ENCODE data around the gene UTP14C.
"Not testable (repeated sequence)": the region's sequence is repeated elsewhere in the genome, so short reads cannot be mapped to it uniquely, and the experiment has no call there.

Gene UTP14C

DNA sequence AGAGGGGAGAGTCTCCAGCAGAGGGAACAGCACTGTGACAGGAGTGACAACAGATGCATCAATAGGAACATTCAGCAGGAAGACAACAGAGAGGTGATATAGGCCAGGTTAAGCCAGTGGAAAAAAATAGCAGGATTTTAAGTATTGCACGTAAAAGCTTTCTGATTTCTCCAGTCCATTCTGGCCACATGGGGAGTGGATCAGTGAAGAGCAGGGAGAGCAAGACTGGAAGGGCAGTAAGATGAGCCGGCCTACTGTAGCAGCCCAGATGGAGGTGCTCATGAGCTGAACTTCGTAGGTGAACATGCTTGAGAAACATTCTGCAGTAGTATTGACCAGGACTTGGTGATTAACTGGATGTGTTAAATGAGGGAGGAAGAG lies 1.7 kb downstream of the UTP14C start:
- Histone ChIP-seq H3K36me3 (ENCODE audit: control insufficient read depth, low read length) (peaks cover 52% of the 10 kb centered on the region), H3K27ac (ENCODE audit: low read depth, low read length) (no peak overlapping the region), H3K4me3 (ENCODE audit: low read length) (no peak overlapping the region), H3K79me2 (ENCODE audit: control insufficient read depth, low read length) (peaks cover 18% of the 10 kb centered on the region), H3K9me3 (ENCODE audit: control insufficient read depth, insufficient read depth, low read length) (no peaks in the 10 kb centered on the region), H3K9me2 (replicated peaks; ENCODE audit: control insufficient read depth, low read length) (no peaks in the 10 kb centered on the region), H3F3A (ENCODE audit: control insufficient read depth, insufficient read depth) (no peaks in the 10 kb centered on the region), H3K4me2 (ENCODE audit: low read length) (no peak overlapping the region), H4K20me1 (ENCODE audit: control insufficient read depth, insufficient read depth, low read depth, low read length) (no peaks in the 10 kb centered on the region), H3K27me3 (ENCODE audit: control insufficient read depth, low read length) (no peaks in the 10 kb centered on the region), H3K4me1 (ENCODE audit: control insufficient read depth, low read length) (no peaks in the 10 kb centered on the region)
- TF ChIP-seq, protein P1, sequence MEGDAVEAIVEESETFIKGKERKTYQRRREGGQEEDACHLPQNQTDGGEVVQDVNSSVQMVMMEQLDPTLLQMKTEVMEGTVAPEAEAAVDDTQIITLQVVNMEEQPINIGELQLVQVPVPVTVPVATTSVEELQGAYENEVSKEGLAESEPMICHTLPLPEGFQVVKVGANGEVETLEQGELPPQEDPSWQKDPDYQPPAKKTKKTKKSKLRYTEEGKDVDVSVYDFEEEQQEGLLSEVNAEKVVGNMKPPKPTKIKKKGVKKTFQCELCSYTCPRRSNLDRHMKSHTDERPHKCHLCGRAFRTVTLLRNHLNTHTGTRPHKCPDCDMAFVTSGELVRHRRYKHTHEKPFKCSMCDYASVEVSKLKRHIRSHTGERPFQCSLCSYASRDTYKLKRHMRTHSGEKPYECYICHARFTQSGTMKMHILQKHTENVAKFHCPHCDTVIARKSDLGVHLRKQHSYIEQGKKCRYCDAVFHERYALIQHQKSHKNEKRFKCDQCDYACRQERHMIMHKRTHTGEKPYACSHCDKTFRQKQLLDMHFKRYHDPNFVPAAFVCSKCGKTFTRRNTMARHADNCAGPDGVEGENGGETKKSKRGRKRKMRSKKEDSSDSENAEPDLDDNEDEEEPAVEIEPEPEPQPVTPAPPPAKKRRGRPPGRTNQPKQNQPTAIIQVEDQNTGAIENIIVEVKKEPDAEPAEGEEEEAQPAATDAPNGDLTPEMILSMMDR (IDR thresholded peaks at IDR 0.05; ENCODE audit: low read depth, low read length, poor library complexity, severe bottlenecking), result no peak
- no peak for TF ChIP-seq EZH2phosphoT487 (IDR thresholded peaks at IDR 0.05; ENCODE audit: borderline replicate concordance, low read length)

DNA sequence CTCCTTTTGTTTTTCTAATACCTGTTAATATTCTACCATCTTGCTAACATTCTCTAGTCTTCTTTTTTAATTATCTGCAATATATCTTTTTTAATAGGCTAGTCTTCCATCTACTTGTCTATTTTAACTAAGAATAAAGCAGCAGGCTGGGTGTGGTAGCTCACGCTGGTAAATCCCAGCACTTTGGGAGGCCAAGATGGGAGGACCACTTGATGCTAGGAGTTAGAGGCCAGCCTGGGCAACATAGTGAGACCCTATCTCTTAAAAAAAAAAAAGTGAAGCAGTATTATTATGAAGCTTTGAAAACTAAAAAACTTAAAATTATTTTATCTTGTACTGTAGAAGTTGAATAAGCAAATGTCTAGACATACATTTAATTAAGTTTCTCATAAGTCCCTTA lies 3.3 kb downstream of the UTP14C start:
- H3K4me3 ChIP-seq (ENCODE audit: low read length), result no peak overlapping the region
- H3K4me1 ChIP-seq (ENCODE audit: control insufficient read depth, low read length), result no peaks in the 10 kb centered on the region
- no peak overlapping the region for H3K27ac ChIP-seq (ENCODE audit: low read depth, low read length)
- H3F3A ChIP-seq (ENCODE audit: control insufficient read depth, insufficient read depth), result no peaks in the 10 kb centered on the region
- peaks cover 18% of the 10 kb centered on the region for H3K79me2 ChIP-seq (ENCODE audit: control insufficient read depth, low read length)
- H3K27me3 ChIP-seq (ENCODE audit: control insufficient read depth, low read length), result no peaks in the 10 kb centered on the region
- no peaks in the 10 kb centered on the region for H4K20me1 ChIP-seq (ENCODE audit: control insufficient read depth, insufficient read depth, low read depth, low read length)
- H3K4me2 ChIP-seq (ENCODE audit: low read length), result no peak overlapping the region
- no peaks in the 10 kb centered on the region for H3K9me2 ChIP-seq (replicated peaks; ENCODE audit: control insufficient read depth, low read length)
- no peaks in the 10 kb centered on the region for H3K9me3 ChIP-seq (ENCODE audit: control insufficient read depth, insufficient read depth, low read length)
- no peak for TF ChIP-seq EZH2phosphoT487 (IDR thresholded peaks at IDR 0.05; ENCODE audit: borderline replicate concordance, low read length)
- TF ChIP-seq, protein P1 (IDR thresholded peaks at IDR 0.05; ENCODE audit: low read depth, low read length, poor library complexity, severe bottlenecking), result no peak
- peaks cover 48% of the 10 kb centered on the region for H3K36me3 ChIP-seq (ENCODE audit: control insufficient read depth, low read length)

DNA sequence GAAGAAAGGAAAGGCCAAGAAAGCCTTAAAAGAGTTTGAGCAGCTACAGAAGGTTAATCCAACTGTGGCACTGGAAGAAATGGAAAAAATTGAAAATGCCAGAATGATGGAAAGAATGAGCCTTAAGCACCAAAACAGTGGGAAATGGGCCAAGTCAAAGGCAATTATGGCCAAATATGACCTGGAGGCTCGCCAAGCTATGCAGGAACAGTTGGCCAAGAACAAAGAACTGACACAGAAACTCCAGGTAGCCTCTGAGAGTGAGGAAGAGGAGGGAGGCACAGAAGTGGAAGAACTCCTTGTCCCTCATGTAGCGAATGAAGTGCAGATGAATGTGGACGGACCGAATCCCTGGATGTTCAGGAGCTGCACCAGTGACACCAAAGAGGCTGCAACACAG lies 5.1 kb downstream of the UTP14C start:
- Histone ChIP-seq H3K79me2 (ENCODE audit: control insufficient read depth, low read length) (peaks cover 18% of the 10 kb centered on the region), H3K27ac (ENCODE audit: low read depth, low read length) (no peak overlapping the region), H3K27me3 (ENCODE audit: control insufficient read depth, low read length) (no peaks in the 10 kb centered on the region), H3K36me3 (ENCODE audit: control insufficient read depth, low read length) (peaks cover 39% of the 10 kb centered on the region), H3K4me3 (ENCODE audit: low read length) (no peak overlapping the region), H3K9me3 (ENCODE audit: control insufficient read depth, insufficient read depth, low read length) (no peaks in the 10 kb centered on the region), H3K4me1 (ENCODE audit: control insufficient read depth, low read length) (no peaks in the 10 kb centered on the region), H3K4me2 (ENCODE audit: low read length) (no peak overlapping the region), H4K20me1 (ENCODE audit: control insufficient read depth, insufficient read depth, low read depth, low read length) (no peaks in the 10 kb centered on the region), H3K9me2 (replicated peaks; ENCODE audit: control insufficient read depth, low read length) (no peaks in the 10 kb centered on the region), H3F3A (ENCODE audit: control insufficient read depth, insufficient read depth) (no peaks in the 10 kb centered on the region)
- TF ChIP-seq EZH2phosphoT487 (IDR thresholded peaks at IDR 0.05; ENCODE audit: borderline replicate concordance, low read length), result no peak
- TF ChIP-seq, protein P1 (IDR thresholded peaks at IDR 0.05; ENCODE audit: low read depth, low read length, poor library complexity, severe bottlenecking), result no peak

DNA sequence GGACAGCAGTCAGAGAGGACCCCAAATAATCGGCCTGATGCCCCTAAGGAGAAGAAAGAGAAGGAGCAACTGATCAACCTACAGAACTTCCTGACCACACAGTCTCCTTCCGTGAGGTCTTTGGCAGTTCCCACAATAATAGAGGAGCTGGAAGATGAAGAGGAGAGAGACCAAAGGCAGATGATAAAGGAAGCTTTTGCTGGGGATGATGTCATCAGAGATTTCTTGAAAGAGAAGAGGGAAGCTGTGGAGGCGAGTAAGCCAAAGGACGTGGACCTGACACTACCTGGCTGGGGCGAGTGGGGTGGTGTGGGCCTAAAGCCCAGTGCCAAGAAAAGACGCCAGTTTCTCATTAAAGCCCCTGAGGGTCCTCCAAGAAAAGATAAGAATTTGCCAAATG lies 5.9 kb downstream of the UTP14C start:
- not testable (repeated sequence) for H3K27ac ChIP-seq (ENCODE audit: low read depth, low read length); H3K27me3 ChIP-seq (ENCODE audit: control insufficient read depth, low read length); H3K9me3 ChIP-seq (ENCODE audit: control insufficient read depth, insufficient read depth, low read length); H3K4me3 ChIP-seq (ENCODE audit: low read length); H3K4me2 ChIP-seq (ENCODE audit: low read length); H3K9me2 ChIP-seq (replicated peaks; ENCODE audit: control insufficient read depth, low read length); H3F3A ChIP-seq (ENCODE audit: control insufficient read depth, insufficient read depth); H4K20me1 ChIP-seq (ENCODE audit: control insufficient read depth, insufficient read depth, low read depth, low read length); H3K4me1 ChIP-seq (ENCODE audit: control insufficient read depth, low read length)
- Histone ChIP-seq H3K36me3 (ENCODE audit: control insufficient read depth, low read length) (peaks cover 31% of the 10 kb centered on the region), H3K79me2 (ENCODE audit: control insufficient read depth, low read length) (peaks cover 15% of the 10 kb centered on the region)
